HG02571 (cell line): Measurements from ENCODE around the gene APPL1.

ENCODE experiments used
- ATAC-seq: cut with Tn5 transposase; IDR thresholded peaks from one replicate; pipeline ENCODE4 v1.9.1; 2021; ENCODE audit warnings: mild to moderate bottlenecking, moderate library complexity; ENCODE audit not compliant: unreplicated experiment

APPL1 gene

GRCh38 chr3:57227204-57227929, at the start of gene APPL1:
Gene APPL1, plus strand, starts transcription at chr3:57227729. Its CDS starts 155 bp downstream, at chr3:57227884.
- ATAC-seq: peak; percentile 91

GRCh38 chr3:57179580-57180410, 47.7 kb upstream of the APPL1 start:
- ATAC-seq: no peak

GRCh38 chr3:57184526-57184925, 43.0 kb upstream of the APPL1 start:
- ATAC-seq: no peak

- ATAC-seq: no peak
These were observed 35.5 kb upstream of the APPL1 start for GRCh38 chr3:57192028-57192427.

GRCh38 chr3:57194641-57195040, 32.9 kb upstream of the APPL1 start:
- ATAC-seq: no peak

- no peak for ATAC-seq
These were observed 27.6 kb upstream of the APPL1 start, which contains the start of gene HESX1 for GRCh38 chr3:57199895-57200297. Gene HESX1, minus strand, starts transcription at chr3:57199978. Its CDS starts 60 bp downstream, at chr3:57199918.

- ATAC-seq: no peak
These were observed 21.1 kb upstream of the APPL1 start for GRCh38 chr3:57206423-57206822.

GRCh38 chr3:57221883-57222282, 5.6 kb upstream of the APPL1 start:
- no peak for ATAC-seq

- no peak for ATAC-seq
These were observed 2.7 kb upstream of the APPL1 start for GRCh38 chr3:57224856-57225255.

GRCh38 chr3:57226176-57226575, 1.4 kb upstream of the APPL1 start:
- ATAC-seq: no peak

GRCh38 chr3:57227930-57228751, 612 bp downstream of the APPL1 start:
- peak; percentile 41 for ATAC-seq

GRCh38 chr3:57230006-57230405, 2.5 kb downstream of the APPL1 start:
- ATAC-seq: no peak

GRCh38 chr3:57233799-57234198, 6.3 kb downstream of the APPL1 start:
- no peak for ATAC-seq

GRCh38 chr3:57234613-57235575, 7.4 kb downstream of the APPL1 start:
- ATAC-seq: peak; percentile 54

- no peak for ATAC-seq
These were observed 17.4 kb downstream of the APPL1 start for GRCh38 chr3:57244946-57245345.

GRCh38 chr3:57252404-57252803, 24.9 kb downstream of the APPL1 start:
- ATAC-seq: no peak

- no peak for ATAC-seq
These were observed 29.3 kb downstream of the APPL1 start for GRCh38 chr3:57256844-57257243.

- no peak for ATAC-seq
These were observed 30.1 kb downstream of the APPL1 start for GRCh38 chr3:57257678-57258077.

- no peak for ATAC-seq
These were observed 33.6 kb downstream of the APPL1 start for GRCh38 chr3:57261119-57261518.

GRCh38 chr3:57261929-57262328, 34.4 kb downstream of the APPL1 start:
- ATAC-seq: no peak
